ENCODE data around the gene NIPAL3.
"Not testable (repeated sequence)": the region's sequence is repeated elsewhere in the genome, so short reads cannot be mapped to it uniquely, and the experiment has no call there.

Gene NIPAL3

DNA sequence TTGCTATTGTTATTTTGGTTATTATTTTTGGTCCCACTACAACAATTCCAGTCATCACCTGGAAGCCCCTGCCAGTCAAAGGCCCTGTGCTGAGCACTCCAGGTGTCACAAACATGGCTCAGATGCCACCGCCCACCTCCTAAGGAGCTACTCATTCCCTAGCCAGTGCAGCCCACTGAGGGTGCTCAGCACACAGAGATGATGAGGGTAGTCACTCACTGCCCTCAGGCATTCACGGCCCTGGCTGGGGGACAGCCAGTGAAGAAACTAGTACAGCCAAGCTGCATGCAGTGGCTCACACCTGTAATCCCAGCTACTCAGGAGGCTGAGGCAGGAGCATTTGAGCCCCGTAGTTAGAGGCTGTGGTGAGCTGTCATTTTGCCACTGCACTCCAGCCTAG lies 42.3 kb downstream of the NIPAL3 start:
- CTCF ChIA-PET, result interaction anchor here (1.2 kb wide), 1 partner anchor 43 kb away, joined by 3 read pairs; no protein-coding TSS in a partner anchor
- TF ChIP-seq CTBP1 (IDR thresholded peaks at IDR 0.05; ENCODE audit: borderline replicate concordance) (no peak), SP1 (IDR thresholded peaks at IDR 0.05) (no peak)
- DNase-seq (ENCODE audit: extremely low spot score), result no peak
- POLR2A ChIA-PET, result interaction anchor here (1.2 kb wide), 1 partner anchor 44 kb away, joined by 3 read pairs; the partner anchor contains the start of gene RCAN3

DNA sequence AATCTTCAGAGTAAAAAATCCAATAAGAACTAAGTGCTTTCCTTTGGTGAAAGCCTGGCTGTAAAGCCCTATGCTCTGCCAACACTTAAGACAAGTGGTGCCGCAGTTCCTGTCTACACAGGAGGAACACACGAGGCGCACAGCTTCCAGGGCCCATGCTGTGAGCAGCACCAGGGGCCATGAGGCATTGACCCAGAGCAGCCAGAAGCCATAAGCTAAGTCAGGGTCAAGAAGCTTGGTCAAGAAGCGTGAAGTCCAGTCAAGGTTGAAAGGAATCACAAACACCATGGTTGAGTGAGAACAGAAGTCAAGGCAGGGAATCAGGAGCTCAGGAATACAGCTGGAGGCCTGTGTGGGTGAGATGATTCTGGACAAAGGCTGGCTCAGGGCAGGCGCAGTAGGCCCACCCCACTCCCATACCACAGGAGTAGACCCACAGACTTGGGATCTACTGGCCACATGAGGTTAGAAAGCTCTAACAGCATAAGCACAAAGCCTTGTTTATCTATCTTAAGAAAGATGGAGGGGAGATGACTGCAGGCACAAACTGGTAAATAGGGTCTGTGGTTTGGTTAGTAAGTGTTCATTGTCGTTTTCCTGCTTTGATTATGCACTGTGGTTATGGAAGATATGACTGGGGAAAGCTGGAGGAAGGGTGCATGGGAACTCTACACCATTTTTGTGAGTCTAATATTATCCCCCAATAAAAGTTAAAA lies 44.1 kb downstream of the NIPAL3 start:
- POLR2A ChIA-PET, result no interaction called here
- DNase-seq (ENCODE audit: extremely low spot score), result no peak
- CTCF ChIA-PET, result no interaction called here
- TF ChIP-seq SUZ12 (IDR thresholded peaks at IDR 0.05), result no peak
- no peak for TF ChIP-seq TARDBP (IDR thresholded peaks at IDR 0.05)
- TF ChIP-seq ELF4 (IDR thresholded peaks at IDR 0.05), result no peak

DNA sequence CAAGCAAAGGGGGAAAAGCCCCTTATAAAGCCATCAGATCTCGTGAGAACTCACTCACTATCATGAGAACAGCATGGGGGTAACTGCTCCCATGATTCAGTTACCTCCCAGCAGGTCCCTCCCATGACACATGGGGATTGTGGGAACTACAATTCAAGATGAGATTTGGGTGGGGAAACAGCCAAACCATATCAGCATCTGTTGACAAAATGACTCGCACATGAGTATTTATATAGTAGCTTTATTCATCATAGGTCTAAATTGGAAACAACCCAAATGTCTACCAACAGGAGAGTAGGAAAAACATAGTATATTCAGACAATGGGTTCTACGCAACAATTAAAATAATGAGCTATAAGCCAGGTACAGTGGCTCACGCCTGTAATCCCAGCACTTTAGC lies 46.5 kb downstream of the NIPAL3 start:
- POLR2A ChIA-PET; CTCF ChIA-PET; DNase-seq (ENCODE audit: extremely low spot score): not testable (repeated sequence)

DNA sequence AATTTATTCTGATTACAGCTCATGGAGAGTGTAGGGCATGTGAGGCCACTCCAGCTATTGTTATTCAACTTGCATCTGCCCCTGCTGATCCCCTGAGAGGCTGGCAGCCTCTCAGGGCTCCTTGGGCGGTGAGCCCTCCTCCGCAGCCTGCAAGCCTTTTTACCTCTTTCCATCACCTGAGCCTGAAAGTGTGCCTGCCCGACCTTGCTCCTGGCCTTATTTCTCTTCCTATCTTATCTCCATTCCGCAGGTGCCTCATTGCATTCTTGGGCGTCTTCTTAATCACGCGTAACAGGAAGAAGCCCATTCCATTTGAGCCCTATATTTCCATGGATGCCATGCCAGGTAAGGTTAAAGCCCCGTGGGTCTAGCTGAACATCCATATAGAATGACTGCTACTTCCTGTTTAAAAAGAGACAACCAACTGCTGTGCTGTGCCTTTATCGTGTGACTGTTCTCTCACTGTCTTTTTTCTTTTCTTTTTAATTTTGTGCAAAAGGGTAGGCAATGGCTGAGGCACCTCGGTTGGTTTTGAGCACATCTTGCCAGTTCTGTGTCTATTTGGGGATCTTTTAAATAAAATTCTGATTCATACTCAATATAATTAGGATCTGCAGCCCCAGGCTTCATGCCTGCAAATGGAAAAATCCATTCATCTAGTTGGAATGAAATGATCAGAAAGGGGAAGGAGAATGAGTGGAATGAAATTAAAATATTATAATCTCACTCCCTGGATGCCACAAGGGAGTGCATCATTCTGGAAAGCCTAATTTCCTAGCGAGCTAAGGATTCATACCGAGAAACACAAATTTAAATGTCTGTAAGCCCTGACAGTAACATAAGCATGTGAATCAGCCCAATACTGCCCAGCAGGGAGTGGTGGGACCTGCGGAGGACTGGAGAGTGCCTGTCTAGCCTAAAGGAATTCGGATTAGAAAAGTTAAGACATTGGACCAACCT lies 48.5 kb downstream of the NIPAL3 start:
- TF ChIP-seq LEF1 (IDR thresholded peaks at IDR 0.05; ENCODE audit: borderline replicate concordance) (no peak), CTBP1 (IDR thresholded peaks at IDR 0.05; ENCODE audit: borderline replicate concordance) (no peak), L3MBTL2 (conservative IDR thresholded peaks at IDR 0.05) (no peak), FOXM1 (IDR thresholded peaks at IDR 0.05; ENCODE audit: borderline replicate concordance) (no peak), SP1 (IDR thresholded peaks at IDR 0.05) (no peak), ZNF384 (IDR thresholded peaks at IDR 0.05) (no peak), FOXK2 (IDR thresholded peaks at IDR 0.05) (no peak), FOXA1 (IDR thresholded peaks at IDR 0.05) (no peak), ARNT (IDR thresholded peaks at IDR 0.05) (no peak), HDGF (IDR thresholded peaks at IDR 0.05; ENCODE audit: borderline replicate concordance) (no peak), NFRKB (IDR thresholded peaks at IDR 0.05) (no peak), ELF4 (IDR thresholded peaks at IDR 0.05) (no peak), SUZ12 (IDR thresholded peaks at IDR 0.05) (no peak), TARDBP (IDR thresholded peaks at IDR 0.05) (no peak), BHLHE40 (IDR thresholded peaks at IDR 0.05; ENCODE audit: borderline replicate concordance) (no peak)
- TF ChIP-seq, protein P1, sequence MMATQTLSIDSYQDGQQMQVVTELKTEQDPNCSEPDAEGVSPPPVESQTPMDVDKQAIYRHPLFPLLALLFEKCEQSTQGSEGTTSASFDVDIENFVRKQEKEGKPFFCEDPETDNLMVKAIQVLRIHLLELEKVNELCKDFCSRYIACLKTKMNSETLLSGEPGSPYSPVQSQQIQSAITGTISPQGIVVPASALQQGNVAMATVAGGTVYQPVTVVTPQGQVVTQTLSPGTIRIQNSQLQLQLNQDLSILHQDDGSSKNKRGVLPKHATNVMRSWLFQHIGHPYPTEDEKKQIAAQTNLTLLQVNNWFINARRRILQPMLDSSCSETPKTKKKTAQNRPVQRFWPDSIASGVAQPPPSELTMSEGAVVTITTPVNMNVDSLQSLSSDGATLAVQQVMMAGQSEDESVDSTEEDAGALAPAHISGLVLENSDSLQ (IDR thresholded peaks at IDR 0.05), result no peak
- DNase-seq (ENCODE audit: extremely low spot score), result no peak
- ChIA-PET POLR2A (no interaction called here), CTCF (interaction anchor here (1.0 kb wide), 1 partner anchor 13 kb away, joined by 3 read pairs; no protein-coding TSS in a partner anchor)

DNA sequence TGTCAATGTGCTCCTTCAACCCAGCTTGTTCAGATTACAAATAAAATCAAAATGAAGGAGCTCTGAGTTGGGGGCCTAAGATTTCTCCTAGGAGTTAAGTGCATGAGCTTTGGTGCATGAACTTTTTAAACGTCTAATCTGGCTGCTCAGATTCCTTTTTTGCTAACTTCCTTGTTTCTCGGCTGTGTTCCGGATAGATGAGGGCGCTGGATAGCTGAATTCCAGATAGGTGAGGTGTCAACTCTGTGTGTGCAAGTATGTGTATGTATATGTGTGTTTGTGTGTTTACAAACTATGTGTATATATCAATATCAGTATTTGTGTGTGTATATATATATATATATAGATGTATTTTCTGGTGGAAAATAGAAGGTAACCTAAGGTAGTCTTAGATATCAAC lies 49.5 kb downstream of the NIPAL3 start:
- ChIA-PET POLR2A (no interaction called here), CTCF (interaction anchor here (1.0 kb wide), 2 partner anchors 12 to 74 kb away, joined by 3 read pairs; no protein-coding TSS in a partner anchor)

DNA sequence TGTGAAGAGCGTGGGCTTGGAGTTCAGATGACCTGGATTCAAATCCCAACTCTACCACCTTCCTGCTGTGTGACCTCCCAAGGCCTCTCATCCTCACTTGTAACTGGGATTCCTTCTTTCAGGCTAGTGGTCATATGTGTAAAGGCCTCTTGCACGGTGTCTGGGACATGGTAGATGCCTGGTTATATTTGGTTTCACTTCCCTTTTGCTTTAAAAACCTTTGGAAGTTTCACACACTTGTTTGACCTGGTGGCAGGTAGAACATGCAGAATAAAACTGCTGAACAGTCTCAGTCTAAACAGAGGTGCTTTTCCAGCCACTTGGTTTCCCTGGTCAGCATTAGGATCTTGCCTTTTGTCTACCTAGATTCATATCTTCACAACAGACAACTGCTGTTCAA lies 50.0 kb downstream of the NIPAL3 start:
- no peak for TF ChIP-seq ELF4 (IDR thresholded peaks at IDR 0.05)
- no peak for TF ChIP-seq SP1 (IDR thresholded peaks at IDR 0.05)
- POLR2A ChIA-PET, result no interaction called here
- CTCF ChIA-PET, result interaction anchor here (1.0 kb wide), 1 partner anchor 75 kb away, joined by 3 read pairs; no protein-coding TSS in a partner anchor
- DNase-seq (ENCODE audit: extremely low spot score), result no peak

More for the DNA sequence above, 49.5 kb downstream of the NIPAL3 start:
- no peak for TF ChIP-seq SUZ12 (IDR thresholded peaks at IDR 0.05)
- TF ChIP-seq, protein P1 (IDR thresholded peaks at IDR 0.05), result no peak
- TF ChIP-seq FOXM1 (IDR thresholded peaks at IDR 0.05; ENCODE audit: borderline replicate concordance), result no peak
- TF ChIP-seq SP1 (IDR thresholded peaks at IDR 0.05), result no peak
- no peak for TF ChIP-seq ZNF384 (IDR thresholded peaks at IDR 0.05)
- no peak for TF ChIP-seq HDGF (IDR thresholded peaks at IDR 0.05; ENCODE audit: borderline replicate concordance)
- no peak for TF ChIP-seq TARDBP (IDR thresholded peaks at IDR 0.05)
- no peak for TF ChIP-seq ARNT (IDR thresholded peaks at IDR 0.05)
- TF ChIP-seq FOXK2 (IDR thresholded peaks at IDR 0.05), result no peak
- no peak for TF ChIP-seq BHLHE40 (IDR thresholded peaks at IDR 0.05; ENCODE audit: borderline replicate concordance)
- no peak for TF ChIP-seq FOXA1 (IDR thresholded peaks at IDR 0.05)
- TF ChIP-seq LEF1 (IDR thresholded peaks at IDR 0.05; ENCODE audit: borderline replicate concordance), result no peak
- TF ChIP-seq NFRKB (IDR thresholded peaks at IDR 0.05), result no peak
- DNase-seq (ENCODE audit: extremely low spot score), result no peak

DNA sequence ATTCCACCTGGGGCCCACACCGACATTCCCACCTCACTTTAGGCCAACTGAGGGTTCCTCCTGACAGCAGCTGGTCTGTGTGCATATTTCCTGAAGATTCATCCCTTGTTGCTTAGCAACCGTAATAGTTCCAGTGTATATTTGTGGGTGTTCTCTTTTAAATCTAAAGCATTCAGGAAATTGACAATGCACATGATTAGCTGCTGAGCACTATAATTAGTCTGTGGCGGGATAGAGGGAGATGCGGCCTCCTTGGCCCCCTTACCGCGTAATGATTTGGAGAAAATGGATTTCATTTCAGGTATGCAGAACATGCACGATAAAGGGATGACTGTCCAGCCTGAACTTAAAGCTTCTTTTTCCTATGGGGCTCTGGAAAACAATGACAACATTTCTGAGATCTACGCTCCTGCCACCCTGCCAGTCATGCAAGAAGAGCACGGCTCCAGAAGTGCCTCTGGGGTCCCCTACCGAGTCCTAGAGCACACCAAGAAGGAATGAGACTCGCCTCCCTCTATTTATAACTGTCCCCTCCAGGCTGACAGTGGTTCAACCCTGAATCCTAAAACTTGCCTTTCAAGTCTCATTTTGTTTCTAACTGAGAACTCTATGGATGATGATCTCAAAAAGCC lies 53.2 kb downstream of the NIPAL3 start:
- no peak for DNase-seq (ENCODE audit: extremely low spot score)
- ChIA-PET CTCF (no interaction called here), POLR2A (no interaction called here)
- no peak for TF ChIP-seq BHLHE40 (IDR thresholded peaks at IDR 0.05; ENCODE audit: borderline replicate concordance)
- no peak for TF ChIP-seq ARNT (IDR thresholded peaks at IDR 0.05)
- TF ChIP-seq TARDBP (IDR thresholded peaks at IDR 0.05), result no peak
- no peak for TF ChIP-seq FOXK2 (IDR thresholded peaks at IDR 0.05)
- TF ChIP-seq ELF4 (IDR thresholded peaks at IDR 0.05), result no peak
- no peak for TF ChIP-seq L3MBTL2 (conservative IDR thresholded peaks at IDR 0.05)
- TF ChIP-seq LEF1 (IDR thresholded peaks at IDR 0.05; ENCODE audit: borderline replicate concordance), result no peak
- no peak for TF ChIP-seq FOXM1 (IDR thresholded peaks at IDR 0.05; ENCODE audit: borderline replicate concordance)
- no peak for TF ChIP-seq SUZ12 (IDR thresholded peaks at IDR 0.05)
- no peak for TF ChIP-seq FOXA1 (IDR thresholded peaks at IDR 0.05)
- TF ChIP-seq ZNF384 (IDR thresholded peaks at IDR 0.05), result no peak
- TF ChIP-seq CTBP1 (IDR thresholded peaks at IDR 0.05; ENCODE audit: borderline replicate concordance), result no peak
- TF ChIP-seq HDGF (IDR thresholded peaks at IDR 0.05; ENCODE audit: borderline replicate concordance), result no peak
- TF ChIP-seq SP1 (IDR thresholded peaks at IDR 0.05), result no peak
- TF ChIP-seq, protein P1 (IDR thresholded peaks at IDR 0.05), result no peak
- no peak for TF ChIP-seq NFRKB (IDR thresholded peaks at IDR 0.05)
